Kidney (tissue), 14 donors: ENCODE measurements around the gene STX1B. TPM values are rescaled to one million over a fixed set of nuclear protein-coding genes. Genes with fewer than 3 reads are reported as not detected.

ENCODE experiments used
- DNase-seq, 5 donors: peaks; one replicate each; pipeline ENCODE4 v3.0.0-alpha.2; 2013 to 2020
- FAIRE-seq: peaks from 2 replicates; lab custom pipeline; 2012; peaks lifted over from hg19 to GRCh38; lab: Jason Lieb, UNC
- H3K27ac ChIP-seq, 2 donors: one replicate each; pipeline ENCODE4 v1.7.0; 2013; ENCODE audit warnings: low read depth in 2 of 2, low read length in 2 of 2, inconsistent platforms in 1 of 2
- H3K27me3 ChIP-seq: one replicate; pipeline ENCODE4 v1.7.1; 2013; ENCODE audit warnings: low read length, inconsistent platforms; ENCODE audit not compliant: control insufficient read depth, insufficient read depth
- H3K36me3 ChIP-seq, 3 donors: one replicate each; pipeline versions ENCODE4 v1.7.0 to v1.7.1; 2013; ENCODE audit warnings: low read length in 3 of 3, control low read depth in 1 of 3, inconsistent platforms in 1 of 3; ENCODE audit not compliant: insufficient read depth in 3 of 3, control insufficient read depth in 2 of 3
- H3K4me1 ChIP-seq, 3 donors: one replicate each; pipeline versions ENCODE4 v1.7.0 to v1.7.1; 2013; ENCODE audit warnings: low read length in 3 of 3, inconsistent platforms in 1 of 3, low read depth in 1 of 3; ENCODE audit not compliant: control insufficient read depth in 2 of 3, insufficient read depth in 2 of 3
- H3K4me3 ChIP-seq, 3 donors: one replicate each; pipeline versions ENCODE4 v1.7.0 to v1.8.1; 2013; ENCODE audit warnings: low read length in 3 of 3, control low read depth in 1 of 3, inconsistent platforms in 1 of 3
- H3K9ac ChIP-seq, 3 donors: one replicate each; pipeline versions ENCODE4 v1.7.0 to v1.7.1; 2013; ENCODE audit warnings: low read length in 3 of 3, control low read depth in 1 of 3, inconsistent platforms in 1 of 3
- H3K9me3 ChIP-seq, 3 donors: one replicate each; pipeline versions ENCODE4 v1.7.0 to v1.7.1; 2013; ENCODE audit warnings: low read length in 3 of 3, control low read depth in 1 of 3, inconsistent platforms in 1 of 3; ENCODE audit not compliant: control insufficient read depth in 2 of 3, insufficient read depth in 1 of 3
- intact Hi-C: fragments of 100-400 bp; cut with DNase I; formaldehyde crosslinking; loops from one replicate; pipeline ENCODE4 v1.11.1; 2022
- polyA plus RNA-seq: library from polyadenylated mRNA; stranded (reverse); fragments of 350-450 nt; fragmentation: Illumina TruSeq; extraction: RNeasy Lipid Tissue Mini Kit (QIAGEN cat#74804); gene quantifications from one replicate; pipeline ENCODE4 v1.2.3, GENCODE V29; 2014; ENCODE audit warnings: low read depth, low replicate concordance; ENCODE audit not compliant: insufficient read depth
- total RNA-seq: library from RNA; stranded (reverse); fragmentation: NEBNext Ultra II Directional; extraction: Animal tissue kit (Norgen Biotek cat#: 25700); gene quantifications from one replicate; pipeline ENCODE4 v1.2.1, GENCODE V29; 2021
- TF ChIP-seq, protein P1 (sequence below): IDR thresholded peaks from 3 replicates; pipeline ENCODE4 v1.5.1; 2012; ENCODE audit warnings: mild to moderate bottlenecking, moderate library complexity, borderline replicate concordance; ENCODE audit not compliant: insufficient read depth; ENCODE audit errors: extremely low read depth
- donor health status: control.
- donor health status: control.
- donor health status: control.
- donor health status: control.
- donor health status: control.
- donor health status: DM: yes; HTN: yes; CAD: no.
- donor health status: Normal renal cell carcinoma (clear cell type).

STX1B gene
- total and polyA plus RNA-seq, 2 donors from 2014 or later = 0.22 to 1.7 TPM

DNA sequence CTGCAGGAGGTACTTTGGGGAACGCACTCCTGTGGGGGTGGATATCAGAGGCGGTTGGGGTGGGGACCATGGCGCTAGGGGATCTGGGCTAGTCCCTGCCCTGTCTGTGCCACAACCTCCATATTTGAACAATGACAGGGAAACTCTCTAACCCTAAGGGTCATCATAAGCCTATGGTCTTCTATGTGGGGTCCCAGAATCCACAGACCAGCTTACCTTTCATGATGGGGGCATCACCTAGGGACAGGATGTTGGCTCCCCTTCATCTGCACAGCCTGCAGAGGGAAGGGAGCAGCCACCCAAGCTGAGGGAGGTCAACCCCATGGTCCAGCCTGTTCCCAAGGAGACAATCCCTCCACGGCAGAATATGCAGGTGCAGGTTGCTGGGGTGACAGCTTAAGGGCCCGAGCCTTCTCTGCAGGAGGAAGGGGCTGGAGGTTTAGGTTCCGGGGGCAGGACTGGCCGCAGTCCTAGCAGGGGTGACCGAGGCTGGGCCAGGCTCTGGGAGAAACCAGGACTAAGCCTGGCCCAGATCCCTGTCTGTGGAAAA, 59.8 kb downstream of the STX1B start:
- TF ChIP-seq, protein P1, sequence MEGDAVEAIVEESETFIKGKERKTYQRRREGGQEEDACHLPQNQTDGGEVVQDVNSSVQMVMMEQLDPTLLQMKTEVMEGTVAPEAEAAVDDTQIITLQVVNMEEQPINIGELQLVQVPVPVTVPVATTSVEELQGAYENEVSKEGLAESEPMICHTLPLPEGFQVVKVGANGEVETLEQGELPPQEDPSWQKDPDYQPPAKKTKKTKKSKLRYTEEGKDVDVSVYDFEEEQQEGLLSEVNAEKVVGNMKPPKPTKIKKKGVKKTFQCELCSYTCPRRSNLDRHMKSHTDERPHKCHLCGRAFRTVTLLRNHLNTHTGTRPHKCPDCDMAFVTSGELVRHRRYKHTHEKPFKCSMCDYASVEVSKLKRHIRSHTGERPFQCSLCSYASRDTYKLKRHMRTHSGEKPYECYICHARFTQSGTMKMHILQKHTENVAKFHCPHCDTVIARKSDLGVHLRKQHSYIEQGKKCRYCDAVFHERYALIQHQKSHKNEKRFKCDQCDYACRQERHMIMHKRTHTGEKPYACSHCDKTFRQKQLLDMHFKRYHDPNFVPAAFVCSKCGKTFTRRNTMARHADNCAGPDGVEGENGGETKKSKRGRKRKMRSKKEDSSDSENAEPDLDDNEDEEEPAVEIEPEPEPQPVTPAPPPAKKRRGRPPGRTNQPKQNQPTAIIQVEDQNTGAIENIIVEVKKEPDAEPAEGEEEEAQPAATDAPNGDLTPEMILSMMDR = no peak
- Histone ChIP-seq H3K9me3 (no peaks in the 10 kb centered on the region), H3K27me3 (no peaks in the 10 kb centered on the region), H3K9ac (peak overlapping the region in 2 of 3 donors; percentile 51 to 79), H3K4me1 (peaks cover 0 to 26% (median 15%) of the 10 kb centered on the region in 3 donors), H3K36me3 (no peaks in the 10 kb centered on the region), H3K27ac (no peak overlapping the region), H3K4me3 (peak overlapping the region in 2 of 3 donors; percentile 81 to 89)
- DNase-seq = peak in 1 of 5 donors; percentile 64
- intact Hi-C loops = no loop called here
- FAIRE-seq = no peak

DNA sequence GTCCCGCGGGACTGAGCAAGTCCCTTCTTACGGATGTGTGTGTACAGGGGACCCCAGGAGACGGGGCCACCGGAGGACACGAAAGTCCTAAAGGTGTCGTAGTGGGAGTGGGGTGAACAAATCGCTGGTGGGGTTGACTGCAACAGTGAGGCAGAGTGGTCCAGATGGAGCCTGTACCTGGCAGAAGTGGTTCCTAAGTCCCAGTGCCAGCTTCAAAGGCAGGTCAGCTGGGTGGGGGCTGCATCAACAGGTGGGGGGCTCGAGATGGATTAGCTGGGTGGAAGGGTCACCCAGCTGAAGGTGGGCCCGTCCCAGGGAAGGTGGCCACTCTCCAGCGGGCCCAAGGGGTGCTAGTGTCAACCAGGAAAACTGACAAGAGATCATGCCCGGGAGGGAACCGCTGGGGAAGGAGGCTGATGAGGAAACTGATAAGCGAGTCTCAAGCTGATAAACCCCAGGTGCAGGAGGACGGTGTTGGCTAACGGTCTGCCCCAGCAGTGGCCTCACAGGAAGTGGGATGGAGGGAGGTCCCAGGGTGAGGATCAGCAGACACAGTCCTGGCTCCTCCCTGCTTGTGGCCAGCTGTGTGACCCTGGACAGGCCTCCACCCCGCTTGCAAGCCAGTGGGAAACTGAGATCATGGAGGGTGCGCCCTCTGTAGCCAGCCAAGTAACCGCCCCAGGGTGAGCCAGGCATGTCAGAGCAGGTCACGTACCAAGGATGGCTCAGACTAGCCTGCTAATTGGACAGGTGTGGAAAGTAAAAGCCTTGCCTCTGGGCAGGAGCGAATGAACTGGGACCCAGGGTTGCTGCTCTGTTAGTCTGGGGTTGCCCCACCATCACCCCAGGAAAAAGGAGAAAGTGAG, 60.6 kb downstream of the STX1B start:
- FAIRE-seq (no peak), DNase-seq (peak; percentile 62 to 95 (median 81))
- Histone ChIP-seq H3K9me3 (no peaks in the 10 kb centered on the region), H3K4me1 (peaks cover 0 to 26% (median 15%) of the 10 kb centered on the region in 3 donors), H3K36me3 (no peaks in the 10 kb centered on the region), H3K27ac (peak overlapping the region; percentile 69 to 94), H3K4me3 (peak overlapping the region; percentile 76 to 89 (median 81)), H3K9ac (peak overlapping the region; percentile 50 to 79 (median 51)), H3K27me3 (no peaks in the 10 kb centered on the region)
- intact Hi-C loops = no loop called here
- TF ChIP-seq, protein P1 = no peak

DNA sequence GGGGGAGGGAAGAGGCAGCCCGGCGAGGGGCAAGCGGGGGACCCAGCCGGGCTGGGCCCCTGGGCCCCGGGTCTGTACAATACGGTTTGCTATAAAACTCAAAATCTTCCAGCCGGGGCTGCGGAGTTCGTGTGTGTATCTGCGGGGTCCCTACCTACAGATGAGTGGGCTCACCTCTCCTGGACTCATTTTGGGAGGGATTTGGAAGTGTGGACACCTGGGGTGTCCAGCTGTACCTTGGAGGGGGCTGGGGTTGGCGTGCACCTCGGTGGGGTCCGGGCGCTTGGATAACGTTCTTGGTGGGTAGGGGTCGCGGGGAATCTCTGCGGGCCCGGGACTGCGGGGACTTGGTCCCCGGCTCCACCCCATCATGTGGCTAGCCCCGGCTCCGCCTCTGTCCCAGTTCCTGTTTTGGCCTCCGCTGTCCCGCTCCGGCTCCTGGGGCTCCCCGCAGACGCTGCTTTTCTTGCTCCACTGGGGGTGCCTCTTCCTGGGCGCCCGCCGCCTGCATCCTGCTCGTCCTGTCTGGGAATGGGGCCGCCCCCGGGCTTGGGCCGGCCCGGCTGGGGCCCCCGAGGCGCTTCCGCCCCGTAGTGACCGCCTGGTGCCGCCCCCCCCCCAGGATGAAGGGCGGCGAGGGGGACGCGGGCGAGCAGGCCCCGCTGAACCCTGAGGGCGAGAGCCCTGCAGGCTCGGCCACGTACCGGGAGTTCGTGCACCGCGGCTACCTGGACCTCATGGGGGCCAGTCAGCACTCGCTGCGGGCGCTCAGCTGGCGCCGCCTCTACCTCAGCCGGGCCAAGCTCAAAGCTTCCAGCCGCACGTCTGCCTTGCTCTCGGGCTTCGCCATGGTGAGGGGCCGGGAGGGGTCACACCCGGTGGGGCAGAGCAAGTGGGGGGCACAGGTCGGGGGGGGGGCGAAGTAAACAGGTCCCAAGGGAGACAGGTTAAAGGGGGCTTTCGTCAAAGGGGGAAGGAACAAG, 61.5 kb downstream of the STX1B start, which contains the start of gene ORAI3:
ORAI3 (plus strand) TSS at position 402 of the 983 bp plus-strand sequence; CDS start at position 624, 222 bp downstream.
- peak; percentile 77 to 95 (median 87) for DNase-seq
- H3K9me3 ChIP-seq = no peaks in the 10 kb centered on the region
- H3K36me3 ChIP-seq = peaks cover 0 to 2% (median 0%) of the 10 kb centered on the region in 3 donors
- no peaks in the 10 kb centered on the region for H3K27me3 ChIP-seq
- TF ChIP-seq, protein P1 = no peak
- H3K4me1 ChIP-seq = peaks cover 0 to 24% (median 15%) of the 10 kb centered on the region in 3 donors
- H3K27ac ChIP-seq = peak within 1 kb of the TSS; percentile 69 to 94
- peak within 1 kb of the TSS; percentile 76 to 89 (median 81) for H3K4me3 ChIP-seq
- intact Hi-C loops = no loop called here
- FAIRE-seq = no peak
- H3K9ac ChIP-seq = peak within 1 kb of the TSS; percentile 50 to 79 (median 51)
